ENCODE results near the gene RIPOR3. TPM values are rescaled to one million over a fixed set of nuclear protein-coding genes. Genes with fewer than 3 reads are reported as not detected.

RIPOR3 gene
- total RNA-seq, 2 donors from 2014 or later: 2.3 to 6.9 TPM

GRCh38 chr20:50562262-50562701 lies 129.1 kb downstream of the RIPOR3 start:
- TF ChIP-seq CTCF (IDR thresholded peaks at IDR 0.05) (no peak), POLR2A (IDR thresholded peaks at IDR 0.05) (no peak)
- H3K36me3 ChIP-seq (replicated peaks in 1 of 2; ENCODE audit: insufficient read depth in 1 of 2, low read depth in 2 of 2): peaks cover 0 to 5% of the 10 kb centered on the region in 2 donors
- H3K9me3 ChIP-seq: no peaks in the 10 kb centered on the region
- ATAC-seq (no peak), DNase-seq (no peak)
- peaks cover 16% of the 10 kb centered on the region for H3K4me1 ChIP-seq
- H3K27ac ChIP-seq: no peak overlapping the region
- WGBS, 2 donors: 94 to 100% methylated on average over 3 to 7 of the region's 7 CpGs
- H3K4me3 ChIP-seq: no peak overlapping the region
- H3K27me3 ChIP-seq: no peaks in the 10 kb centered on the region
- intact Hi-C loops (cut with DNase I): no loop called here

GRCh38 chr20:50561379-50562078 lies 129.8 kb downstream of the RIPOR3 start:
- H3K4me1 ChIP-seq: peaks cover 16% of the 10 kb centered on the region
- WGBS, 2 donors: 88 to 93% methylated on average over 17 of the region's 17 CpGs
- DNase-seq (no peak), ATAC-seq (no peak)
- H3K27ac ChIP-seq: no peak overlapping the region
- no peak overlapping the region for H3K4me3 ChIP-seq
- TF ChIP-seq CTCF (IDR thresholded peaks at IDR 0.05): no peak
- TF ChIP-seq POLR2A (IDR thresholded peaks at IDR 0.05): no peak
- H3K27me3 ChIP-seq: no peaks in the 10 kb centered on the region
- H3K9me3 ChIP-seq: no peaks in the 10 kb centered on the region
- H3K36me3 ChIP-seq (replicated peaks in 1 of 2; ENCODE audit: insufficient read depth in 1 of 2, low read depth in 2 of 2): peaks cover 0 to 5% of the 10 kb centered on the region in 2 donors
- intact Hi-C loops (cut with DNase I): no loop called here

GRCh38 chr20:50560867-50561266 lies 130.5 kb downstream of the RIPOR3 start:
- Histone ChIP-seq H3K4me1 (peaks cover 16% of the 10 kb centered on the region), H3K27ac (no peak overlapping the region), H3K4me3 (no peak overlapping the region), H3K36me3 (replicated peaks in 1 of 2; ENCODE audit: insufficient read depth in 1 of 2, low read depth in 2 of 2) (peaks cover 0 to 5% of the 10 kb centered on the region in 2 donors), H3K27me3 (no peaks in the 10 kb centered on the region), H3K9me3 (no peaks in the 10 kb centered on the region)
- DNase-seq (no peak), ATAC-seq (no peak)
- intact Hi-C loops (cut with DNase I): no loop called here
- TF ChIP-seq CTCF (IDR thresholded peaks at IDR 0.05) (no peak), POLR2A (IDR thresholded peaks at IDR 0.05) (no peak)
- 80 to 81% methylated on average over 5 of the region's 5 CpGs for WGBS, 2 donors

GRCh38 chr20:50559856-50560638 lies 131.3 kb downstream of the RIPOR3 start:
- no peaks in the 10 kb centered on the region for H3K36me3 ChIP-seq (replicated peaks in 1 of 2; ENCODE audit: insufficient read depth in 1 of 2, low read depth in 2 of 2)
- no peaks in the 10 kb centered on the region for H3K27me3 ChIP-seq
- no peaks in the 10 kb centered on the region for H3K9me3 ChIP-seq
- no peak overlapping the region for H3K4me3 ChIP-seq
- intact Hi-C loops (cut with DNase I): no loop called here
- H3K4me1 ChIP-seq: peaks cover 16% of the 10 kb centered on the region
- WGBS, 2 donors: 84 to 92% methylated on average over 8 of the region's 8 CpGs
- TF ChIP-seq CTCF (IDR thresholded peaks at IDR 0.05) (no peak), POLR2A (IDR thresholded peaks at IDR 0.05) (no peak)
- no peak overlapping the region for H3K27ac ChIP-seq
- ATAC-seq (no peak), DNase-seq (no peak)
